ENCODE data around the gene EGFL6. TPM values are rescaled to one million over a fixed set of nuclear protein-coding genes. Genes with fewer than 3 reads are reported as not detected.

EGFL6 gene
- total and polyA plus RNA-seq, 2 of the 13 experiments (the other 11 are each of a cell fraction or from before 2014, with no cell fraction given): not detected

DNA sequence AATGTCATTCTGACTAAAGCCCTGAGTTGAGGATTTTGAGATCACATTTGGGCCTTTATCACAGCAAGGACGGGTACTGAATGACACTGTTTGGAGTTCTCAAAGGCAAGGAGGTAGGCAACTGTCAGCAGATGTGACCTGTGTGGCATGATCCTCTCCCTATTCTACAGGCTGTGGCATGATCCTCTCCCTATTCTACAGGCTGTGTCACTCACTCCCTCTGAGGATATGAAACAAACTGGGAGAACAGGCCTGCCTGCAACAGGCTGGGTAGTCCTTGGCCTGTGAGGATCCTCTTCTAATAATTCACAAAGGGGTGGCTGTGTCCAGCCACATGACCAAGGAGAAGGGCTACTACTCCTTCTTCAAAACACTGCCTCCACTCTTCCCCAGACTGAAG is 68.6 kb downstream of the EGFL6 start (continued):
- TF ChIP-seq, protein P1, sequence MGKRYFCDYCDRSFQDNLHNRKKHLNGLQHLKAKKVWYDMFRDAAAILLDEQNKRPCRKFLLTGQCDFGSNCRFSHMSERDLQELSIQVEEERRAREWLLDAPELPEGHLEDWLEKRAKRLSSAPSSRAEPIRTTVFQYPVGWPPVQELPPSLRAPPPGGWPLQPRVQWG (CRISPR knock-in tag; IDR thresholded peaks at IDR 0.05; ENCODE audit: borderline replicate concordance, low read depth): no peak
- TF ChIP-seq NFATC3 (CRISPR knock-in tag; IDR thresholded peaks at IDR 0.05) (no peak), XBP1 (CRISPR knock-in tag; IDR thresholded peaks at IDR 0.05) (no peak), ZXDC (CRISPR knock-in tag; IDR thresholded peaks at IDR 0.05) (no peak), NCOA5 (CRISPR knock-in tag; IDR thresholded peaks at IDR 0.05) (no peak), RERE (CRISPR knock-in tag; IDR thresholded peaks at IDR 0.05; ENCODE audit: low read depth) (no peak), CCDC6 (CRISPR knock-in tag; IDR thresholded peaks at IDR 0.05) (no peak)
- TF ChIP-seq, protein P2, sequence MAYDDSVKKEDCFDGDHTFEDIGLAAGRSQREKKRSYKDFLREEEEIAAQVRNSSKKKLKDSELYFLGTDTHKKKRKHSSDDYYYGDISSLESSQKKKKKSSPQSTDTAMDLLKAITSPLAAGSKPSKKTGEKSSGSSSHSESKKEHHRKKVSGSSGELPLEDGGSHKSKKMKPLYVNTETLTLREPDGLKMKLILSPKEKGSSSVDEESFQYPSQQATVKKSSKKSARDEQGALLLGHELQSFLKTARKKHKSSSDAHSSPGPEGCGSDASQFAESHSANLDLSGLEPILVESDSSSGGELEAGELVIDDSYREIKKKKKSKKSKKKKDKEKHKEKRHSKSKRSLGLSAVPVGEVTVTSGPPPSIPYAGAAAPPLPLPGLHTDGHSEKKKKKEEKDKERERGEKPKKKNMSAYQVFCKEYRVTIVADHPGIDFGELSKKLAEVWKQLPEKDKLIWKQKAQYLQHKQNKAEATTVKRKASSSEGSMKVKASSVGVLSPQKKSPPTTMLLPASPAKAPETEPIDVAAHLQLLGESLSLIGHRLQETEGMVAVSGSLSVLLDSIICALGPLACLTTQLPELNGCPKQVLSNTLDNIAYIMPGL (CRISPR knock-in tag; IDR thresholded peaks at IDR 0.05; ENCODE audit: borderline replicate concordance in 1 of 2, low read depth in 1 of 2): no peak
